ENCODE results near the gene GABRG3.

The GABRG3 gene

GRCh38 chr15:27126449-27126848 lies 155.5 kb downstream of the GABRG3 start:
- TF ChIP-seq CTCF (IDR thresholded peaks at IDR 0.05; ENCODE audit: borderline replicate concordance, insufficient read depth, low read depth, low read length), result no peak
- H3K4me3 ChIP-seq (ENCODE audit: low read depth, low read length), result no peak overlapping the region

GRCh38 chr15:27127815-27128570 lies 157.0 kb downstream of the GABRG3 start:
- no peak for TF ChIP-seq CTCF (IDR thresholded peaks at IDR 0.05; ENCODE audit: borderline replicate concordance, insufficient read depth, low read depth, low read length)

DNA sequence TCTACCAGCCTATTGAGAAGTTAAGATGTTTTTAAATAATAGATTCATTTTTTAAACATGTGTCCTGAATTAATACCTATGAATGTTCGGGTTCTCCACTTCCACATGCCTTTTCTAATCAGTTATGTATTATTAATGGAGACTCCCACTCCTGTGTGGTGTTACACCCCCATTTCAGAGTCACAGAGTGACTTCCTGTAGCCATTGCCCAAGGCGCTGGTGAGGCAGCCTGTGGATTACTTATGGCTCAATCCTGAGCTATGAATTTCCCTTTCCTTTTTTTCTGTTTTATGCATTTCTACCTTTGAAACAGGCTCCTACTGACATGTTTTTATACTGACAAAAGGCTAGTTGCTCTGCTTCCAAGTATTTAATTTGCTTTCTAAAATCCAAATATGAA lies 162.3 kb downstream of the GABRG3 start:
- no peak for TF ChIP-seq CTCF (IDR thresholded peaks at IDR 0.05; ENCODE audit: borderline replicate concordance, insufficient read depth, low read depth, low read length)
- H3K4me3 ChIP-seq (ENCODE audit: low read depth, low read length), result no peak overlapping the region

More at GRCh38 chr15:27127815-27128570, 157.0 kb downstream of the GABRG3 start:
- H3K4me3 ChIP-seq (ENCODE audit: low read depth, low read length), result no peak overlapping the region

- H3K4me3 ChIP-seq (ENCODE audit: low read depth, low read length), result no peak overlapping the region
- TF ChIP-seq CTCF (IDR thresholded peaks at IDR 0.05; ENCODE audit: borderline replicate concordance, insufficient read depth, low read depth, low read length), result no peak
Observed at GRCh38 chr15:27134481-27134880, 163.5 kb downstream of the GABRG3 start.

GRCh38 chr15:27135151-27135550 lies 164.2 kb downstream of the GABRG3 start:
- no peak overlapping the region for H3K4me3 ChIP-seq (ENCODE audit: low read depth, low read length)
- no peak for TF ChIP-seq CTCF (IDR thresholded peaks at IDR 0.05; ENCODE audit: borderline replicate concordance, insufficient read depth, low read depth, low read length)

GRCh38 chr15:27137127-27137526 lies 166.1 kb downstream of the GABRG3 start:
- no peak for TF ChIP-seq CTCF (IDR thresholded peaks at IDR 0.05; ENCODE audit: borderline replicate concordance, insufficient read depth, low read depth, low read length)
- H3K4me3 ChIP-seq (ENCODE audit: low read depth, low read length), result no peak overlapping the region

DNA sequence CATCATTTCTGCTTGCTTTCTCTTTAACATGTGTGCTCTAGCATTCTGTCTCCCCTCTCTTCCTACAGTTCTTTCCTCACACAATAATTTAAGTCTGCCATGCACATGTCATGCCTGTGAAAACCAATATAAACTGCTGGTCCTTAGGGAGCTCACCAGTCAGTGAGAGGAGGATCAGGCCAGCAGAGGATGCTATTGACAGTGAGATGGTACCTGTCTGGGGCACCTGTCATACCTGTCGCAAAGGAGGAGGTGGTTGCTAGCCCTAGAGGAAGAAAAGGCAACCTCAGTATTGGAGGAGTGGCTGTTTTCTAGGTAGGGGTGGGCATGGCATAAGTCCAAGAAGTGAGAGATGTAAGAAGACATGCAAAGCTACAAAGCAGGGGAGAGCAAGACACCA lies 194.6 kb downstream of the GABRG3 start:
- TF ChIP-seq CTCF (IDR thresholded peaks at IDR 0.05; ENCODE audit: borderline replicate concordance, insufficient read depth, low read depth, low read length), result no peak

More for the DNA sequence above, 194.6 kb downstream of the GABRG3 start:
- H3K4me3 ChIP-seq (ENCODE audit: low read depth, low read length), result no peak overlapping the region

Data from GM12875 (cell line).